Cerebellar cortex (tissue), 1 donor: ENCODE results near the gene COG4.
"Not testable (repeated sequence)": the region's sequence is repeated elsewhere in the genome, so short reads cannot be mapped to it uniquely, and the experiment has no call there.

Experiments
- DNase-seq: peaks from one replicate; pipeline ENCODE4 v3.0.0-alpha.2; 2015; ENCODE audit warnings: low spot score

The COG4 gene

GRCh38 chr16:70527315-70527996, 4.1 kb upstream of the COG4 start:
- DNase-seq: no peak

DNA sequence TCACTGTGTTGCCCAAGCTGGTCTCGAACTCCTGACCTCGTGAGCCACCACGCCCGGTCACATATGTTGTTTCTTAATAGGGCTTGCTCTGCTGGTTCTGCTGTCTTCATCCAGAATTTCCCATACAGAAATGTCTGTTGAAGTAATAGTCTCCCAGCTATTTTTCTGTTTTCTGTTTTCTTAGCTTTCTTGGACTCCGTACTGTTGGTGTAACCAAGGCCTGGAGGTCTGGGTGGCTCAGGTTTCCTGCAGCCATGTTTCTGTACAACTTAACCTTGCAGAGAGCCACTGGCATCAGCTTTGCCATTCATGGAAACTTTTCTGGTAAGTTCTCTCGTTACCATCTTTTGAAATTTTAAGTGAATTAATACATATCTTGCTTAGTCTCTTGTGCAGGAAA, 3.0 kb upstream of the COG4 start:
- DNase-seq: no peak

DNA sequence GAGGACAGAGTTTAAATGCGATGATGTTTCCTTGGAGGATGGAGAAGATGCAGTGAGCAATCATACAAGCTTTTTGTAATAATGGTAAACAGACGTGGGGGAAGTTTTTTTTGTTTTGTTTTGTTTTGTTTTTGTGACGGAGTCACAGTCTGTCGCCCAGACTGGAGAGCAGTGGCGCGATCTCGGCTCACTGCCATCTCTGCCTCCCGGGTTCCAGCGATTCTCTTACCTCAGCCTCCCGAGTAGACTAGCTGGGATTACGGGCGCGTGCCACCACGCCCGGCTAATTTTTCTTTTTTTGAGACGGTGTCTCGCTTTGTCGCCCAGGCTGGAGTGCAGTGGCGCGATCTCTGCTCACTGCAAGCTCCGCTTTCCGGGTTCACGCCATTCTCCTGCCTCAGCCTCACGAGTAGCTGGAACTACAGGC, 1.1 kb upstream of the COG4 start:
- DNase-seq: not testable (repeated sequence)

- DNase-seq: peak; percentile 80
Measured at GRCh38 chr16:70523743-70524398, 517 bp upstream of the COG4 start, which contains the start of gene SF3B3. SF3B3 (plus strand) TSS chr16:70523816; CDS start chr16:70526657, 2,841 bp downstream.

GRCh38 chr16:70522216-70523075, 908 bp downstream of the COG4 start:
- DNase-seq: no peak

DNA sequence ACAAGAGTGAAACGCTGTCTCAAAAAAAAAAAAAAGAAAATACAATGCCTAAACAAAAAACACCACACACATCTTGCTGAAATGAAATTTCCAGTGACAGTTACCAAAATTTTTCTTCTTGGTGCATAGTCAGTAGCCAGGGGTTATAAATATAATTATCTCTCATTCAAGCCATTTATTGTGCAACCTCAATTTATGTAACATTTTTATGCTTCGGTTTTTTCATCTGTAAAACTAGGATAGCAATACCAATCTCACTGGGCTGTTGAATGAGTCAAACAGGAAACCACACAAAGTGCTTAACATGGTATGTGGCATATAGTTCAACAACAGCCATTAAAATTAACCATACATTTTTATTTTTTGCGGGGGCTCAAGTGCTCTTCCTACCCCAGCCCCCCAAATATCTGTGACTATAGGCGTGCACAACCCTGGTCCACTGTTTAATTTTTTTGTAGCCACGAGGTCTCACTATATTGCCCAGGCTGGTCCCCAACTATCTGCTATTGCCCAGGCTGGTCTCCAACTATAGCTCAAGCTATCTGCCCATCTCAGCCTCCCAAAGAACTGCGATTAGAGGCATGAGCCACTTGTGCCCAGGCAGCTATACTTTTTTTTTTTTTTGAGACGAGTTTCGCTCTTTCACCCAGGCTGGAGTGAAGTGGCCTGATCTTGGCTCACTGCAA, 2.6 kb downstream of the COG4 start:
- DNase-seq: no peak

GRCh38 chr16:70512456-70512855, 10.9 kb downstream of the COG4 start:
- no peak for DNase-seq

- no peak for DNase-seq
Measured at GRCh38 chr16:70511833-70512232, 11.5 kb downstream of the COG4 start.

DNA sequence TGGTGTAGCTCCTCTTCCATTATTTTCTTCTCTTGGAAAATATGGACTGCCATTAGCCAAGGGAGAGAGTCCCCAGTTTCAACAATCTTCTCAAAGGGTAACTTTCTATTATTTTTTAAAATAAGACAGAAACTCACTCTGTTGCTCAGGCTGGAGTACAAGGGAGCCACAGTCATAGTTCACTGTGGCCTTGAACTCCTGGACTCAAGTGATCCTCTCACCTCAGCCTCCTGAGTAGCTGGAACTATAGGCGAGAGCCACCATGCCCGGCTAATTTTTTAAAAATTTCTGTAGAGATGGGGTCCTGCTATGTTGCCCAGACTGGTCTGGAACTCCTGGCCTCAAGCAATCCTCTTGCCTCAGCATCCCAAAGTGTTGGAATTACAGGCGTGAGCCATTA, 13.1 kb downstream of the COG4 start:
- no peak for DNase-seq

DNA sequence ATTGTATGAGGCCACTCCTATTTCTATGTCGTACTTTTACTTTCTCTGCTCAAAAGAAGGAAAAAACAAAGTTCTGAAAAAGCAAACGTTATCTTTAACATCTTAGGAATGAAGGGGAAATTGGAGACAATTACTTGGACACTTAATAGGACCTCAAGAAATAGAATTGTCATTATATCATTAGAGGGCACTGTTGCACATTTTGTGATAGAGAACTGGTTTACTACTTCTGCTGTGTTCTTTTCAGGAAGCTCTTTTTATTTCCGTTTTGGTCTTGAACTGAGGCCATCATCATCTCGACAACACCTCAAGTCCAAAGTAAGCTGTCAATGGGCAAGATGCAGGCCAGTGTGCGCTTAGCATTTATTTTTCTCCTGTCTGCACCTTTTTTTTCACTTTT, 14.6 kb downstream of the COG4 start:
- DNase-seq: no peak

- DNase-seq: no peak
Measured at GRCh38 chr16:70496513-70496912, 26.8 kb downstream of the COG4 start.

DNA sequence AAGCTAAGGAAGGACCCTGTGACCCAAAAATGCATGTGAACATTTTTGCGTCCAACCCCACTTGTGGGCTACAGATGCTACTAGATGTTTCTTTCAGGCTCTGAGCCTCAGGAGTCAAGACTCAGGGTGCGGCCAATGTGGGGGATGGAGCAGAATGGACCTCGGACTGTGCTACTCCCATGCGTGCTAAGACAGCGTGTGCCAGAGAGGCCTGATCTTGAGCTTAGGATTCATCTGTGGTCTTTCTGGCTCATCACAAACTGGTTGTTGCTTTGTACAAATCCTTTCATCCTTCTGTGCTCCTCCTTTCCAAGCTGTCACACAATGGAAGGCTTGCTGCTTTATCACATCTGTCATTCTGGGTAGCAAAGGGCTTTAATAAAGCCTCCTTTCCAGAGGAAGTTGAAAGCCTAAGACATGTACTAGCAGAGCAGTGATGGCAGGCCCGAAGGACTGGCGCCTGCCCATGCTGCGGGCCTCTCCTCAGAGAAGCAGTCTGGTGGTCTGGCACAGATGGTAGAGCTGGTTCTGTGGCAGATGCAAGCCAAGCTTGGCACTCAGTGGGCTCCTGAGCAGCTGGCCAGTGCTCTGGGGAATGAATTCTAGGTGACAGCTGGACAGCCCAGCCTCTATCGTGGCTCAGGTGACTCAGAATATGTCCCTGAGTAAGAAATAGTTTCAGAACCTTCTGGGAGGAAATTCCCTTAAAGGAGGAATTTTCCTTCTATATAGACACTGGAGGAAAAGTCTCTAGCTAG, 27.8 kb downstream of the COG4 start:
- no peak for DNase-seq

GRCh38 chr16:70494777-70495176, 28.6 kb downstream of the COG4 start:
- no peak for DNase-seq

DNA sequence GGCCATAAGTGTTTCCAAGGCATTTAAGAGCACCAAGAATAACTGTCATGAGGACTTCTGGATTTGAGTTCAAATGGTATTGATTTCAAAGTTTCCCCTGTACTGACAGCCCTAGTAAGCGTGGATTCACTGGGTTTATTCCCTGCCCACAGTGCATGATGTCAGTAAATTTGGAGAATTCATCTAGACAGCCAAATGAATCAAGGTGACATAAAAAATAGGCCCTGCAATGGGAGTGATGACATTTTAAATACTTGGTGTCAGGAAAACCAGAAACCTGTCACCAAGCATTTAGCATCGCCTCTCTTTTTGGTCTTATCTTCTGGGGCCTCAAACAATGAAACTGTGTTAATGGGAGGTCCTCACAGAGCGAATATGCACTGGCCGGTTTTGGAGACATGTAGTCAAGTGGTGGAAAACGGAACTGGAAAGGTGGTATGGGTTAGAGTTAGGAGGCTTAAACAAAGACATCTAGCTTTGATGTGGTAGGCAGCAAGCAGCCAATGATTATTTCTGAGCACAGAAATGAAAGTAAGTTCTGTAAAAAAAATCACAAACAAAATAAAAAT, 29.1 kb downstream of the COG4 start:
- no peak for DNase-seq

GRCh38 chr16:70493802-70494201, 29.6 kb downstream of the COG4 start:
- no peak for DNase-seq

DNA sequence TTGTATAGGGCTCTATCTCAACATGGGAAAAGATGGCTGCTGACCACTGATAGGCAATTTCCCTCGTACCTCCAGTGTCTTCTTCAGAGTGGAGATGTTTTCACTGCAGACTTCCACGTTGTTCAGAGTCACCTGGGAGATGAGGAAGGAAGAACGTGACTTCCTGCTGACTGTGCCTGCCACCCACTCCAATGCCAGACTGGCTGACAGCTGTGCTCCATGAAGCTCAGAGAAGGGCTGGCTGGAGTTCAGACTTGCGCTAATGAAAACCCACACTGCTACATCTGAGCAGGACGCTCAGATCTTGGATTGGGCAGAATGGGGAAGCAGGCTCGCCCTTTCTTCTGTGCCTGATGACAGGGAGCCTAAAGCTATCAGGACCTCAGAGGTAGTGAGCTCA, 33.1 kb downstream of the COG4 start:
- peak; percentile 79 for DNase-seq

- DNase-seq: no peak
Measured at GRCh38 chr16:70484867-70485266, 38.5 kb downstream of the COG4 start.

- DNase-seq: no peak
Measured at GRCh38 chr16:70483426-70483825, 39.9 kb downstream of the COG4 start.

GRCh38 chr16:70482624-70483023, 40.7 kb downstream of the COG4 start:
- DNase-seq: no peak

GRCh38 chr16:70481929-70482536, 41.3 kb downstream of the COG4 start:
- DNase-seq: no peak
